Ovary (tissue), 3 donors: Measurements from ENCODE around the gene GPR55.

ENCODE experiments used
- POLR2A ChIP-seq: fragments of 450-650 bp; IDR thresholded peaks from one replicate; pipeline ENCODE4 v1.6.1; 2017; ENCODE audit warnings: antibody characterized with exemption, mild to moderate bottlenecking, moderate library complexity
- TF ChIP-seq, protein P1 (sequence below), 3 donors: fragments of 450-650 bp in 2 of 3; fragments of 200-600 bp in 1 of 3; IDR thresholded peaks; one replicate each; pipeline versions ENCODE4 v1.5.1 to v1.8.0; 2016 to 2022; ENCODE audit warnings: antibody characterized with exemption in 3 of 3, mild to moderate bottlenecking in 1 of 3
- donor health status: DM: no; HTN: no; CAD: no.

DNA sequence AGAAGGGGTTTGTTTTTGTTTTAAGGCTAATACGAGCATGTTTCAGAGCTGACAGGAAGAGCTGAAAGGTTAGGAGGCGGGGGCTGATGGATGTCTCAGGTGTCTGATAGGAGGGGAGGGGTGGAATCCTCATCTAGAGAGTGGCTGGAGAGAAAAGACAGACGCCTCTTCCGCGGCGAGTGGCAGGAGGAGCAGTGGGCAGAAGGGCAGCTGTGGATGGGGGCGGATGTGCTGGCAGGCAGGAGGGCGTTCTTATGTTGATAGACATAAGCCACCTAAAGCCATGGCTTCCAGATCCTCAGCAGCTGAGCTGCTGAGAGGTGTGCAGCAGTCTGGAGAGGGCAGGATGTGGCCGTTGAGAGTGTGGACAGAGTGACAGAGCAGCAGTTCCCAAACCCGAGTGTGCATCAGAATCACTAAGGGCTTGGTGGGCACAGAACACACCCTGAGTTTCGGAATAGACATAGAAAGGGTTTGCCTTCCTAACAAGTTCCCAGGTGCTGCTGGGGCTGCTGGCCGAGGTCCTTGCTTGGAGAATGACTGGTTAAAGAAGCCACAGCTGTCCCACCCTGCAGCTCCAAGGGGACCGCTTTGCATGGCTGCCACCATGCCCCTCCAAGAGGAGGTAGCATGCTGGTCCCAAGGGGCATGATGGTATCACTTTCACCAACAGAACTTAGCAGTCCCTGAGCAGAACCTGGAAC is 63.3 kb downstream of the GPR55 start:
- TF ChIP-seq, protein P1, sequence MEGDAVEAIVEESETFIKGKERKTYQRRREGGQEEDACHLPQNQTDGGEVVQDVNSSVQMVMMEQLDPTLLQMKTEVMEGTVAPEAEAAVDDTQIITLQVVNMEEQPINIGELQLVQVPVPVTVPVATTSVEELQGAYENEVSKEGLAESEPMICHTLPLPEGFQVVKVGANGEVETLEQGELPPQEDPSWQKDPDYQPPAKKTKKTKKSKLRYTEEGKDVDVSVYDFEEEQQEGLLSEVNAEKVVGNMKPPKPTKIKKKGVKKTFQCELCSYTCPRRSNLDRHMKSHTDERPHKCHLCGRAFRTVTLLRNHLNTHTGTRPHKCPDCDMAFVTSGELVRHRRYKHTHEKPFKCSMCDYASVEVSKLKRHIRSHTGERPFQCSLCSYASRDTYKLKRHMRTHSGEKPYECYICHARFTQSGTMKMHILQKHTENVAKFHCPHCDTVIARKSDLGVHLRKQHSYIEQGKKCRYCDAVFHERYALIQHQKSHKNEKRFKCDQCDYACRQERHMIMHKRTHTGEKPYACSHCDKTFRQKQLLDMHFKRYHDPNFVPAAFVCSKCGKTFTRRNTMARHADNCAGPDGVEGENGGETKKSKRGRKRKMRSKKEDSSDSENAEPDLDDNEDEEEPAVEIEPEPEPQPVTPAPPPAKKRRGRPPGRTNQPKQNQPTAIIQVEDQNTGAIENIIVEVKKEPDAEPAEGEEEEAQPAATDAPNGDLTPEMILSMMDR (IDR thresholded peaks at IDR 0.05): no peak
- no peak for TF ChIP-seq POLR2A
